ENCODE data around the gene CCDC69.

GRCh38 chr5:151182524-151182900, 41.4 kb downstream of the CCDC69 start:
- TF ChIP-seq CTCF (IDR thresholded peaks at IDR 0.05) (no peak), EP300 (IDR thresholded peaks at IDR 0.05) (no peak)
